CD14-positive monocyte (primary cell): Measurements from ENCODE around the gene LIN54. TPM values are rescaled to one million over a fixed set of nuclear protein-coding genes. Genes with fewer than 3 reads are reported as not detected.

Experiments used
- DNase-seq, 3 donors: peaks; one replicate each; pipeline ENCODE4 v3.0.0-alpha.2; 2011 to 2022
- H2AFZ ChIP-seq: 2 replicates; pipeline ENCODE4 v1.6.0; 2012; ENCODE audit warnings: mild to moderate bottlenecking, low read depth, low read length, inconsistent platforms; ENCODE audit not compliant: insufficient read depth, poor library complexity, severe bottlenecking
- H3K27ac ChIP-seq, 2 donors: 1 replicate in 1 of 2; 2 replicates in 1 of 2; pipeline ENCODE4 v1.5.1; 2012 to 2013; ENCODE audit warnings: low read length in 2 of 2, control low read depth in 1 of 2, inconsistent platforms in 1 of 2, low read depth in 1 of 2, mild to moderate bottlenecking in 1 of 2
- H3K27me3 ChIP-seq, 2 donors: one replicate each; pipeline versions ENCODE4 v1.6.0 to v1.6.1; 2011 to 2013; ENCODE audit warnings: low read length in 2 of 2; ENCODE audit not compliant: control insufficient read depth in 2 of 2, insufficient read depth in 2 of 2
- H3K36me3 ChIP-seq, 2 donors: replicated peaks in 1 of 2; 1 replicate in 1 of 2; 2 replicates in 1 of 2; pipeline versions ENCODE4 v1.5.1 to v1.6.1; 2012 to 2013; ENCODE audit warnings: low read length in 2 of 2, control low read depth in 1 of 2, inconsistent platforms in 1 of 2, mild to moderate bottlenecking in 1 of 2; ENCODE audit not compliant: insufficient read depth in 2 of 2, control insufficient read depth in 1 of 2
- H3K4me1 ChIP-seq, 2 donors: 1 replicate in 1 of 2; 2 replicates in 1 of 2; pipeline versions ENCODE4 v1.5.1 to v1.6.1; 2012 to 2013; ENCODE audit warnings: low read length in 2 of 2, control low read depth in 1 of 2, inconsistent platforms in 1 of 2, mild to moderate bottlenecking in 1 of 2, moderate library complexity in 1 of 2; ENCODE audit not compliant: insufficient read depth in 2 of 2, control insufficient read depth in 1 of 2
- H3K4me2 ChIP-seq: replicated peaks from 2 replicates; pipeline ENCODE3; 2012; ENCODE audit warnings: low read length, moderate library complexity, mild to moderate bottlenecking; ENCODE audit not compliant: poor library complexity, severe bottlenecking; ENCODE audit errors: extremely low read depth
- H3K4me3 ChIP-seq, 3 experiments: fragments of 200-600 bp in 1 of 3; sonication (generic) in 1 of 3; replicated peaks in 1 of 3; 1 replicate in 2 of 3; 2 replicates in 1 of 3; pipeline ENCODE4 v1.5.1; 2011 to 2013; ENCODE audit warnings: low read length in 3 of 3, mild to moderate bottlenecking in 3 of 3, control low read depth in 2 of 3, low read depth in 2 of 3, inconsistent platforms in 1 of 3, moderate library complexity in 1 of 3
- H3K79me2 ChIP-seq: 2 replicates; pipeline ENCODE4 v1.6.0; 2012; ENCODE audit warnings: mild to moderate bottlenecking, control low read depth, inconsistent platforms, low read length, moderate library complexity; ENCODE audit not compliant: insufficient read depth
- H3K9ac ChIP-seq: 2 replicates; pipeline ENCODE4 v1.6.0; 2017; ENCODE audit warnings: low read length, mild to moderate bottlenecking; ENCODE audit not compliant: insufficient read depth, poor library complexity, severe bottlenecking
- H3K9me3 ChIP-seq, 2 donors: replicated peaks in 1 of 2; 1 replicate in 1 of 2; 2 replicates in 1 of 2; pipeline versions ENCODE4 v1.5.1 to v1.6.1; 2012 to 2013; ENCODE audit warnings: low read length in 2 of 2, control low read depth in 1 of 2; ENCODE audit not compliant: control insufficient read depth in 1 of 2, insufficient read depth in 1 of 2
- H4K20me1 ChIP-seq: 2 replicates; pipeline ENCODE4 v1.6.0; 2012; ENCODE audit warnings: mild to moderate bottlenecking, low read length, control low read depth, moderate library complexity; ENCODE audit not compliant: insufficient read depth
- H3K27ac Mint-ChIP-seq, 7 donors: one replicate each; pipeline ENCODE4 v1.8.0; 2020; ENCODE audit warnings: mild to moderate bottlenecking in 7 of 7, mixed read lengths in 7 of 7, moderate library complexity in 6 of 7, inconsistent platforms in 2 of 7
- H3K27me3 Mint-ChIP-seq, 3 donors: one replicate each; pipeline ENCODE4 v1.8.0; 2021 to 2022; ENCODE audit warnings: low read depth in 3 of 3, mild to moderate bottlenecking in 3 of 3, mixed read lengths in 3 of 3, moderate library complexity in 3 of 3, inconsistent platforms in 1 of 3
- H3K36me3 Mint-ChIP-seq, 2 donors: one replicate each; pipeline ENCODE4 v1.8.0; 2020; ENCODE audit warnings: mixed read lengths in 2 of 2, inconsistent platforms in 1 of 2, mild to moderate bottlenecking in 1 of 2
- H3K4me1 Mint-ChIP-seq: one replicate; pipeline ENCODE4 v1.8.0; 2020; ENCODE audit warnings: mild to moderate bottlenecking, mixed read lengths
- H3K4me3 Mint-ChIP-seq, 2 donors: one replicate each; pipeline ENCODE4 v1.8.0; 2020; ENCODE audit warnings: mild to moderate bottlenecking in 2 of 2, mixed read lengths in 2 of 2, moderate library complexity in 1 of 2
- H3K9me3 Mint-ChIP-seq, 7 donors: one replicate each; pipeline ENCODE4 v1.8.0; 2020 to 2022; ENCODE audit warnings: mixed read lengths in 7 of 7, mild to moderate bottlenecking in 6 of 7, moderate library complexity in 6 of 7, inconsistent platforms in 2 of 7
- WGBS: methylation state at CpG from one replicate; pipeline ENCODE4 v1.1.5; 2013; ENCODE audit warnings: missing lambda C conversion rate; ENCODE audit not compliant: insufficient coverage; 5-methylcytosine and 5-hydroxymethylcytosine counted together
- intact Hi-C, 2 donors: fragments of 100-400 bp; cut with micrococcal nuclease; formaldehyde crosslinking; loops; one replicate each; pipeline versions ENCODE4 v1.15.0 to v1.15.1; 2023
- polyA plus RNA-seq, 3 donors: library from polyadenylated mRNA; depleted of rRNA in 1 of 3; unstranded in 2 of 3; stranded (reverse) in 1 of 3; fragments of 300-500 nt in 2 of 3; fragments of >200 nt in 1 of 3; fragmentation: Illumina TruSeq in 2 of 3; gene quantifications; 1 replicate in 2 of 3; 2 replicates in 1 of 3; pipeline ENCODE4 v1.2.3, GENCODE V29; 2012 to 2021
- TF ChIP-seq, protein P1 (sequence below): fragments of 200-600 bp; IDR thresholded peaks from one replicate; pipeline ENCODE4 v1.8.0; 2022; ENCODE audit warnings: antibody characterized with exemption, mild to moderate bottlenecking

The LIN54 gene
- polyA plus RNA-seq, 3 donors = 2.9 to 6.4 (median 3.7) TPM

DNA sequence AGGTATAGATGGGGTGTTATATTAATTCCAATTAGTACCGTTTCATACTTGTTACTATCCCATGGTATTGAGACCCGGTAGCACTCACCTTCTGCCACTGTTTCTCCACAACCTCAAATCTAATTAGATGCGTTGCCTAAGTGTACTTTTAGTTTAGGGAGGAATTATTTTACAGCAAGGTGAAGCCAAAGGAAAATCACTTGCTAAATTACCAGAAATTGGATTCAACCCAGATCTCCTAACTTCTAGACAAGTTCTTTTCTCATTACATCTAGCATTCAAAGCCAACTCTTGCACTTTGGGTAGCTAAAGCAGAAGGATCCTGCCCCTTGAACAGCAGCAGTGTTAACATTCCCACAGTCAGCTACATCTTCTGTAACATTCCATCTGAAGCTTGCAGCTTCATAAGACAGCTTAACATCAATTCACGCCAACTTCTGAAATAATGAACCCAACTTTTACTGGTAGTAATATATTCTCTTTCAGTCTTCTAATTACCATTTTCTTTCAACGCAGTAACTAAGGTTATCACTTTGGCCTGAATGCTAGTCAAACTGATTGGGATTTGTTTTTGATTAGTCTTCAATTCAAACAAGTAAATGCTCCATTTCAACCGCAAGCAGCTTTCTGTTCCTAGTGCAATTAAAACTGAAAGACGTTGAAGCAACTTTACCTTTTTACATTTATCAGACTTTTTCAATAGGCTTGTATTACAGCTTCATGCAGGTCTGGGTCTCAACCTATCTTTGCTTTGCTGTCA lies 118.7 kb downstream of the LIN54 start:
- peaks cover 20% of the 10 kb centered on the region for H4K20me1 ChIP-seq
- H3K4me3 ChIP-seq = peak overlapping the region; percentile 88 to 99 (median 95)
- no peaks in the 10 kb centered on the region for H3K9me3 ChIP-seq
- Mint-ChIP-seq H3K27me3 (no peaks in the 10 kb centered on the region), H3K27ac (peak overlapping the region; percentile 94 to 98 (median 97)), H3K4me1 (peaks cover 26% of the 10 kb centered on the region), H3K9me3 (no peaks in the 10 kb centered on the region), H3K36me3 (peaks cover 29 to 39% of the 10 kb centered on the region in 2 donors), H3K4me3 (peak overlapping the region; percentile 89 to 95)
- no peak for DNase-seq
- H3K36me3 ChIP-seq = peaks cover 28 to 41% of the 10 kb centered on the region in 2 donors
- peak overlapping the region; percentile 94 for H3K9ac ChIP-seq
- H2AFZ ChIP-seq = peak overlapping the region; percentile 55
- intact Hi-C loops = loop anchor here in 1 of 2 donors (10.0 kb wide), 1 partner anchor 517 kb away; the partner anchor contains the start of gene HNRNPD
- H3K27me3 ChIP-seq = no peaks in the 10 kb centered on the region
- H3K79me2 ChIP-seq = peaks cover 76% of the 10 kb centered on the region
- H3K4me2 ChIP-seq = peak overlapping the region; percentile 87
- 82% methylated on average over 2 of the region's 7 CpGs for WGBS
- peak overlapping the region; percentile 95 to 100 for H3K27ac ChIP-seq
- TF ChIP-seq, protein P1, sequence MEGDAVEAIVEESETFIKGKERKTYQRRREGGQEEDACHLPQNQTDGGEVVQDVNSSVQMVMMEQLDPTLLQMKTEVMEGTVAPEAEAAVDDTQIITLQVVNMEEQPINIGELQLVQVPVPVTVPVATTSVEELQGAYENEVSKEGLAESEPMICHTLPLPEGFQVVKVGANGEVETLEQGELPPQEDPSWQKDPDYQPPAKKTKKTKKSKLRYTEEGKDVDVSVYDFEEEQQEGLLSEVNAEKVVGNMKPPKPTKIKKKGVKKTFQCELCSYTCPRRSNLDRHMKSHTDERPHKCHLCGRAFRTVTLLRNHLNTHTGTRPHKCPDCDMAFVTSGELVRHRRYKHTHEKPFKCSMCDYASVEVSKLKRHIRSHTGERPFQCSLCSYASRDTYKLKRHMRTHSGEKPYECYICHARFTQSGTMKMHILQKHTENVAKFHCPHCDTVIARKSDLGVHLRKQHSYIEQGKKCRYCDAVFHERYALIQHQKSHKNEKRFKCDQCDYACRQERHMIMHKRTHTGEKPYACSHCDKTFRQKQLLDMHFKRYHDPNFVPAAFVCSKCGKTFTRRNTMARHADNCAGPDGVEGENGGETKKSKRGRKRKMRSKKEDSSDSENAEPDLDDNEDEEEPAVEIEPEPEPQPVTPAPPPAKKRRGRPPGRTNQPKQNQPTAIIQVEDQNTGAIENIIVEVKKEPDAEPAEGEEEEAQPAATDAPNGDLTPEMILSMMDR = no peak
- H3K4me1 ChIP-seq = peaks cover 17 to 26% of the 10 kb centered on the region in 2 donors

DNA sequence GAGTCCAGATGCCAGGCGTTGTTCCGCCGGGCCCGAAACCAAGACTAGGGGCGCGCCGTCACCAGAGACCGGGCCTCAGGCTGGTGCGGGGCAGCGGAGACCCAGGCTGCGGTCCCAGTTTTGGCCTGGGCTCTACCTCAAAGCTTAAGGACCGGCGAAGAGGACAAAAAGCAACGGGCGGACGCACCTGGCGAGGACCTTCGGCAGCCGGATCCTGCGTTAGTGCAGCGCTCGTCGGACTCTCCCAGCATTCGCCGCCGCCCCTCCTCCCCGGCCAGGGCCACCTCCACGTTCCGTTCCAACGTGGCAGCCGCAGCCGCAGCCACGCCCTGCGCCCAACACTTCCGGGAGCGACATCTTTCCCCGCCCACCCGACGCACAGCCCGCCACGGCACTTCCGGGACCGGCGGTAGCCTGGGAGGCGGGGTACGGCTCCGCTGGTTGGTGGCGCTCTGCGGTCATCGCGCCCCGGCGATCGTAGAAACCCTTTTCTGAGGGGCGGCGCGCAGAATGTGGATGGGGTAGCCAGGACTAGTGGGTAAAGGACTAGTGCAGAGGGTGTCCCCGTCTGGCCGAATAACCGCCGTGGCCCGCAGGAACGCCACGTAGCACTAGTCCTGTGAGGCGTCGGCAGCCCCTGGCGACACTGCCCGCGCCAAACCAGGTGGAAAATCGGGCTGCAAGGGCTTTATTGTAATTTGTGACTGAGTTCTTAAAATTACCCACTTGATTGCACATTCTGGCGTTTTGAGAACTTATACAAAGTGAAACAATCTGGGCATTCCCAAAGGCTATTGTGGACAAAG lies 119.5 kb downstream of the LIN54 start, which contains the start of gene SEC31A:
SEC31A (minus strand) TSS at position 253 of the 806 bp plus-strand sequence. CDS start 9,217 bp downstream, outside the sequence.
- WGBS = under 1% methylated on average over 69 of the region's 71 CpGs
- Mint-ChIP-seq H3K4me1 (peaks cover 29% of the 10 kb centered on the region), H3K27ac (peak within 1 kb of the TSS; percentile 94 to 98 (median 97)), H3K27me3 (no peaks in the 10 kb centered on the region), H3K9me3 (no peaks in the 10 kb centered on the region), H3K36me3 (peaks cover 24 to 31% of the 10 kb centered on the region in 2 donors), H3K4me3 (peak within 1 kb of the TSS; percentile 89 to 95)
- DNase-seq = peak; percentile 94 to 96 (median 94)
- peaks cover 17 to 26% of the 10 kb centered on the region in 2 donors for H3K4me1 ChIP-seq
- peak within 1 kb of the TSS; percentile 66 for H2AFZ ChIP-seq
- peak within 1 kb of the TSS; percentile 88 to 99 (median 95) for H3K4me3 ChIP-seq
- peaks cover 76% of the 10 kb centered on the region for H3K79me2 ChIP-seq
- TF ChIP-seq, protein P1 = no peak
- no peaks in the 10 kb centered on the region for H3K27me3 ChIP-seq
- H3K4me2 ChIP-seq = peak within 1 kb of the TSS; percentile 87
- peaks cover 15% of the 10 kb centered on the region for H4K20me1 ChIP-seq
- peak within 1 kb of the TSS; percentile 95 to 100 for H3K27ac ChIP-seq
- H3K9me3 ChIP-seq = no peaks in the 10 kb centered on the region
- peak within 1 kb of the TSS; percentile 94 for H3K9ac ChIP-seq
- intact Hi-C loops = loop anchor here in 1 of 2 donors (10.0 kb wide), 1 partner anchor 516 kb away; the partner anchor contains the start of gene HNRNPD
- H3K36me3 ChIP-seq = peaks cover 22 to 34% of the 10 kb centered on the region in 2 donors
